Mesenchymal stem cell (in vitro differentiated cells and primary cell): ENCODE measurements around the gene ARHGEF16.

Experiments used
- DNase-seq: peaks from one replicate; pipeline ENCODE4 v3.0.0-alpha.2; 2013
- H2AFZ ChIP-seq: one replicate; pipeline ENCODE4 v1.6.1; 2013; ENCODE audit warnings: low read depth, mild to moderate bottlenecking, control low read depth, inconsistent platforms, low read length, moderate library complexity
- H2AK5ac ChIP-seq: 2 replicates; pipeline ENCODE4 v1.6.1; 2013; ENCODE audit warnings: low read length, moderate library complexity, mild to moderate bottlenecking, inconsistent platforms; ENCODE audit not compliant: severe bottlenecking
- H2BK120ac ChIP-seq: one replicate; pipeline ENCODE4 v1.6.1; 2013; ENCODE audit warnings: low read depth, mild to moderate bottlenecking, inconsistent platforms, low read length, moderate library complexity
- H2BK12ac ChIP-seq, 2 experiments: one replicate each; pipeline ENCODE4 v1.6.1; 2013; ENCODE audit warnings: inconsistent platforms in 2 of 2, low read length in 2 of 2, mild to moderate bottlenecking in 2 of 2, moderate library complexity in 2 of 2, control low read depth in 1 of 2
- H2BK15ac ChIP-seq: one replicate; pipeline ENCODE4 v1.6.1; 2013; ENCODE audit warnings: mild to moderate bottlenecking, low read depth, inconsistent platforms; ENCODE audit not compliant: poor library complexity, severe bottlenecking
- H2BK5ac ChIP-seq: 2 replicates; pipeline ENCODE4 v1.6.1; 2013; ENCODE audit warnings: low read depth, mild to moderate bottlenecking, low read length, control low read depth, inconsistent platforms; ENCODE audit not compliant: poor library complexity, severe bottlenecking
- H3K14ac ChIP-seq, 2 experiments: one replicate each; pipeline ENCODE4 v1.6.1; 2013; ENCODE audit warnings: inconsistent platforms in 2 of 2, low read length in 2 of 2, control low read depth in 1 of 2, mild to moderate bottlenecking in 1 of 2, moderate library complexity in 1 of 2
- H3K18ac ChIP-seq, 2 experiments: one replicate each; pipeline ENCODE4 v1.6.1; 2013; ENCODE audit warnings: inconsistent platforms in 2 of 2, low read length in 2 of 2, control low read depth in 1 of 2, low read depth in 1 of 2, mild to moderate bottlenecking in 1 of 2
- H3K23ac ChIP-seq, 2 experiments: one replicate each; pipeline ENCODE4 v1.6.1; 2013; ENCODE audit warnings: inconsistent platforms in 2 of 2, low read length in 2 of 2, mild to moderate bottlenecking in 2 of 2, moderate library complexity in 2 of 2, control low read depth in 1 of 2
- H3K27ac ChIP-seq: 2 replicates; pipeline ENCODE4 v1.5.1; 2013; ENCODE audit warnings: mild to moderate bottlenecking, moderate library complexity, low read length, control low read depth, inconsistent platforms; ENCODE audit not compliant: poor library complexity, severe bottlenecking
- H3K27me3 ChIP-seq, 2 experiments: 2 replicates each; pipeline versions ENCODE4 v1.6.1 to v1.7.0; 2013; ENCODE audit warnings: low read length in 2 of 2, mild to moderate bottlenecking in 2 of 2, moderate library complexity in 2 of 2, control low read depth in 1 of 2, inconsistent platforms in 1 of 2; ENCODE audit not compliant: control insufficient read depth in 1 of 2, insufficient read depth in 1 of 2
- H3K36me3 ChIP-seq, 2 experiments: 2 replicates each; pipeline versions ENCODE4 v1.6.1 to v1.7.0; 2013; ENCODE audit warnings: low read length in 2 of 2, control low read depth in 1 of 2, inconsistent platforms in 1 of 2, low read depth in 1 of 2, mild to moderate bottlenecking in 1 of 2; ENCODE audit not compliant: insufficient read depth in 2 of 2, control insufficient read depth in 1 of 2
- H3K4ac ChIP-seq, 2 experiments: one replicate each; pipeline ENCODE4 v1.6.1; 2013; ENCODE audit warnings: inconsistent platforms in 2 of 2, low read length in 2 of 2, mild to moderate bottlenecking in 2 of 2, moderate library complexity in 2 of 2, control low read depth in 1 of 2, low read depth in 1 of 2
- H3K4me1 ChIP-seq: 2 replicates; pipeline ENCODE4 v1.6.1; 2013; ENCODE audit warnings: low read depth, low read length, control low read depth; ENCODE audit not compliant: control insufficient read depth, insufficient read depth
- H3K4me2 ChIP-seq: 2 replicates; pipeline ENCODE4 v1.6.1; 2013; ENCODE audit warnings: low read length, mild to moderate bottlenecking, inconsistent platforms; ENCODE audit not compliant: poor library complexity, severe bottlenecking
- H3K4me3 ChIP-seq, 2 experiments: 2 replicates each; pipeline versions ENCODE4 v1.5.1 to v1.7.0; 2013; ENCODE audit warnings: low read length in 2 of 2, mild to moderate bottlenecking in 2 of 2, control low read depth in 1 of 2, low read depth in 1 of 2; ENCODE audit not compliant: insufficient read depth in 1 of 2
- H3K79me1 ChIP-seq: replicated peaks from 2 replicates; pipeline ENCODE4 v1.6.1; 2013; ENCODE audit warnings: mild to moderate bottlenecking, control low read depth, low read length, inconsistent platforms; ENCODE audit not compliant: poor library complexity, severe bottlenecking
- H3K9ac ChIP-seq: 2 replicates; pipeline ENCODE4 v1.7.0; 2013; ENCODE audit warnings: mild to moderate bottlenecking, low read length, moderate library complexity
- H3K9me3 ChIP-seq: 2 replicates; pipeline ENCODE4 v1.7.0; 2013; ENCODE audit warnings: mild to moderate bottlenecking, low read length; ENCODE audit not compliant: control insufficient read depth
- H4K8ac ChIP-seq: one replicate; pipeline ENCODE4 v1.6.1; 2013; ENCODE audit warnings: inconsistent platforms, mild to moderate bottlenecking, low read length, moderate library complexity
- H4K91ac ChIP-seq: one replicate; pipeline ENCODE4 v1.6.1; 2013; ENCODE audit warnings: mild to moderate bottlenecking, low read length, inconsistent platforms
- WGBS: methylation state at CpG from one replicate; pipeline ENCODE4 v1.1.7; 2013; ENCODE audit warnings: mixed read lengths; 5-methylcytosine and 5-hydroxymethylcytosine counted together

The ARHGEF16 gene

GRCh38 chr1:3467096-3468036 is 12.9 kb downstream of the ARHGEF16 start:
- Histone ChIP-seq H2AFZ (no peak overlapping the region), H3K27ac (no peak overlapping the region), H3K4me1 (peaks cover 34% of the 10 kb centered on the region), H3K4me3 (no peak overlapping the region), H3K14ac (no peak overlapping the region), H3K4ac (no peak overlapping the region), H2AK5ac (no peak overlapping the region), H3K79me1 (no peaks in the 10 kb centered on the region), H4K91ac (no peak overlapping the region), H2BK120ac (no peak overlapping the region), H3K9ac (no peak overlapping the region), H2BK15ac (peak overlapping the region; percentile 26), H2BK5ac (no peak overlapping the region), H4K8ac (no peak overlapping the region), H3K4me2 (no peak overlapping the region), H3K27me3 (peaks cover 0 to 69% of the 10 kb centered on the region in 2 experiments), H3K23ac (no peak overlapping the region), H3K18ac (no peak overlapping the region), H2BK12ac (no peak overlapping the region), H3K36me3 (no peaks in the 10 kb centered on the region), H3K9me3 (no peaks in the 10 kb centered on the region)
- no peak for DNase-seq
- 91% methylated on average over 31 of the region's 35 CpGs for WGBS

GRCh38 chr1:3468236-3469103 is 14.0 kb downstream of the ARHGEF16 start:
- Histone ChIP-seq H2AFZ (no peak overlapping the region), H4K91ac (peak overlapping the region; percentile 14)

GRCh38 chr1:3469104-3469848 is 14.8 kb downstream of the ARHGEF16 start:
- no peak overlapping the region for H2AFZ ChIP-seq

More at GRCh38 chr1:3468236-3469103, 14.0 kb downstream of the ARHGEF16 start:
- Histone ChIP-seq H3K27me3 (peaks cover 0 to 61% of the 10 kb centered on the region in 2 experiments), H3K4ac (no peak overlapping the region), H3K9me3 (no peaks in the 10 kb centered on the region), H3K36me3 (no peaks in the 10 kb centered on the region), H3K4me1 (peaks cover 42% of the 10 kb centered on the region), H4K8ac (no peak overlapping the region), H2BK12ac (peak overlapping the region in 1 of 2 experiments; percentile 18), H3K4me2 (no peak overlapping the region), H2BK5ac (no peak overlapping the region), H2BK15ac (no peak overlapping the region), H2AK5ac (no peak overlapping the region), H3K18ac (no peak overlapping the region), H3K4me3 (no peak overlapping the region), H2BK120ac (no peak overlapping the region), H3K23ac (no peak overlapping the region), H3K27ac (no peak overlapping the region), H3K14ac (no peak overlapping the region), H3K9ac (no peak overlapping the region), H3K79me1 (no peaks in the 10 kb centered on the region)
- DNase-seq = no peak
- 91% methylated on average over 33 of the region's 34 CpGs for WGBS

More at GRCh38 chr1:3469104-3469848, 14.8 kb downstream of the ARHGEF16 start:
- Histone ChIP-seq H2BK5ac (no peak overlapping the region), H3K9me3 (no peaks in the 10 kb centered on the region), H3K27me3 (peaks cover 0 to 59% of the 10 kb centered on the region in 2 experiments), H3K4me1 (peaks cover 50% of the 10 kb centered on the region), H3K36me3 (no peaks in the 10 kb centered on the region), H3K79me1 (no peaks in the 10 kb centered on the region), H3K27ac (no peak overlapping the region), H3K4ac (no peak overlapping the region), H2AK5ac (no peak overlapping the region), H4K8ac (no peak overlapping the region), H3K14ac (no peak overlapping the region), H2BK15ac (peak overlapping the region; percentile 19), H3K23ac (no peak overlapping the region), H3K4me2 (no peak overlapping the region), H3K4me3 (no peak overlapping the region), H4K91ac (peak overlapping the region; percentile 14), H3K18ac (no peak overlapping the region), H2BK12ac (peak overlapping the region in 1 of 2 experiments; percentile 18), H3K9ac (no peak overlapping the region), H2BK120ac (no peak overlapping the region)
- WGBS = 93% methylated on average over 31 of the region's 31 CpGs
- DNase-seq = no peak
